A673 (cell line): ENCODE measurements around the gene FNBP1. TPM values are rescaled to one million over a fixed set of nuclear protein-coding genes. Genes with fewer than 3 reads are reported as not detected.

Experiments
- BruUV-seq: library from RNA; stranded (reverse); fragments of 400-500 nt; replicated peaks from 2 replicates; lab custom pipeline; 2021; lab: Mats Ljungman, UMichigan
- CTCF ChIA-PET: fragments of 300-600 bp; sonication (Branson Sonifier 250); formaldehyde crosslinking; loops from one replicate; lab custom pipeline; 2022; ENCODE audit warnings: antibody characterized with exemption; lab: Charles Lee
- POLR2A ChIA-PET: fragments of 300-600 bp; sonication (Branson Sonifier 250); formaldehyde crosslinking; loops from one replicate; lab custom pipeline; 2022; ENCODE audit warnings: antibody characterized with exemption; ENCODE audit not compliant: low non-redundant PET; lab: Charles Lee
- DNase-seq: peaks from one replicate; pipeline ENCODE4 v3.0.0-alpha.2; 2015; ENCODE audit warnings: low spot score
- H3K27ac ChIP-seq: fragments of 200-600 bp; sonication (generic); 2 replicates; pipeline ENCODE4 v1.5.1; 2016; ENCODE audit warnings: mixed run types, low read depth, mild to moderate bottlenecking, mixed read lengths, antibody characterized with exemption, low read length; ENCODE audit not compliant: poor library complexity, severe bottlenecking
- H3K27me3 ChIP-seq: fragments of 200-600 bp; sonication (generic); replicated peaks from 2 replicates; pipeline ENCODE4 v1.6.1; 2017; ENCODE audit warnings: mixed run types, low read depth, mild to moderate bottlenecking, mixed read lengths, antibody characterized with exemption, low read length; ENCODE audit not compliant: insufficient read depth, poor library complexity
- H3K36me3 ChIP-seq: fragments of 200-600 bp; sonication (generic); 2 replicates; pipeline ENCODE4 v1.6.1; 2016; ENCODE audit warnings: mixed run types, mild to moderate bottlenecking, mixed read lengths, antibody characterized with exemption, low read length; ENCODE audit not compliant: insufficient read depth, poor library complexity, severe bottlenecking
- H3K4me1 ChIP-seq: fragments of 200-600 bp; sonication (generic); 2 replicates; pipeline ENCODE4 v1.6.1; 2017; ENCODE audit warnings: mixed run types, mild to moderate bottlenecking, mixed read lengths, antibody characterized with exemption, low read length; ENCODE audit not compliant: insufficient read depth, poor library complexity, severe bottlenecking
- H3K4me3 ChIP-seq: fragments of 200-600 bp; sonication (generic); 2 replicates; pipeline ENCODE4 v1.5.1; 2016; ENCODE audit warnings: low read depth, mixed run types, mild to moderate bottlenecking, mixed read lengths, low read length; ENCODE audit not compliant: poor library complexity, severe bottlenecking
- H3K9me3 ChIP-seq: fragments of 200-600 bp; sonication (generic); 2 replicates; pipeline ENCODE4 v1.6.1; 2016; ENCODE audit warnings: mixed run types, low read depth, mild to moderate bottlenecking, mixed read lengths, antibody characterized with exemption, low read length; ENCODE audit not compliant: poor library complexity, severe bottlenecking
- EZH2 ChIP-seq: fragments of 200-600 bp; sonication (generic); IDR thresholded peaks from 2 replicates; pipeline ENCODE4 v1.6.1; 2017; ENCODE audit warnings: borderline replicate concordance, low read depth, mild to moderate bottlenecking, mixed read lengths, antibody characterized with exemption, low read length; ENCODE audit not compliant: poor library complexity, severe bottlenecking
- intact Hi-C: fragments of 100-400 bp; cut with micrococcal nuclease; formaldehyde crosslinking; loops from one replicate; pipeline ENCODE4 v1.10.0; 2022; ENCODE audit not compliant: unreplicated experiment
- total RNA-seq: library from RNA; stranded (reverse); gene quantifications from 2 replicates; pipeline ENCODE4 v1.2.3, GENCODE V29; 2021
- TF ChIP-seq, protein P1 (sequence below): fragments of 300-800, 200-600 bp; sonication (generic); conservative IDR thresholded peaks from 2 replicates; pipeline ENCODE4 v1.5.1; 2017; ENCODE audit warnings: low read depth, mild to moderate bottlenecking, antibody characterized with exemption, low read length, moderate library complexity, mixed read lengths

FNBP1 gene
- total RNA-seq, 1 experiment from 2014 or later = 200 TPM

DNA sequence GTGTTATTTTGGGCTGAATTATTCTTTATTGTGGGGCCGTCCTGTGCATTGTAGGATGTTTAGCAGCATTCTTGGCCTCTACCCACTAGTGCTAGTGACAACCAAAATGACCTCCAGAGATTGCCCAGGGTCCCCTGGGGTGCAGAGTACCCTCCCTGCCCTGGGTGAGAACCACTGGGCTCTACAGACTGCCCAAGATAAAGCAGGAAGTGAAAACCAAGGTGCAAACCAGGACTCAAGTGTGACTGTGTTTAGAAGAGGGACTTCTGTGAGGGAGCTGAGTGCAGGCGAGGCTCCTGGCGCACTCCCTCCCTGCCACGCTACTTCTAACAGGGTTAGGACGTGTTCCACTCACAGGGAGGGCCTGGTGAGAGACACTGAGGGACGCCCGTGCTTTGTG lies 166.2 kb downstream of the FNBP1 start:
- no peak for DNase-seq
- Histone ChIP-seq H3K27me3 (no peaks in the 10 kb centered on the region), H3K27ac (no peak overlapping the region), H3K4me1 (peaks cover 19% of the 10 kb centered on the region), H3K36me3 (peaks cover 8% of the 10 kb centered on the region), H3K9me3 (no peaks in the 10 kb centered on the region), H3K4me3 (no peak overlapping the region)
- ChIA-PET CTCF (no interaction called here), POLR2A (no interaction called here)
- TF ChIP-seq EZH2 = no peak
- intact Hi-C loops = no loop called here
- BruUV-seq = no TSS peak

DNA sequence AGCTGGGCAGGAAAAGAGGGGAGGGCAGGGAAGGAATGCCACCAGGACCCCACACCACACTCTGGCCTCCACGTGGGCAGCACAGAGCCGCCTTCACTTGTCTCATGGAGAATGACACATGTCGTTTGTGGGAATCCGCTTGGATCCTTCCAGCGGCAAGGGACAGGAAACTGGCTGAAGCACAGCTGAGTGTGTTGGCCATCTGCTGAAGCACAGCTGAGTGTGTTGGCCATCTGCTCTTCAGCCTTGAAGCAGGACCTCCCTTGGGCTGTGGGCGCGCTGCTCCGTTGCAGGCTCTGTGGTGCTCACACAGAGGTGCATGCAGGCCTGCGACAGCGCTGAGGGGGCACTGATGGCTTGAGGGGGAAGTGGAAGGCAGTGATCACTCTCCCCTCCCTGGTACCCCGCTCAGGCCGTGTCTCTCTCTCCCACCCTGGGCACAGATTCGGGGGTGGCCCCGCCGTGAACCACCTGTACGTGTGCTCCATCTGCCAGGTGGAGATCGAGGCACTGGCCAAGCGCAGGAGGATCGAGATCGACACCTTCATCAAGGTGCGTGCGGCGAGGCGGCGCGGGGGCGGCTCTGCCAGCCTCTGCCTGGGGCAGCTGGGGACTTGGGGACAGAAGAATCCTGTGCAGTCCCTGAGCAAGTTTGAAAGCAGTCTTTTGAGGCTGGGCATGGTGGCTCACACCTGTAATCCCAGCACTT lies 167.1 kb downstream of the FNBP1 start:
- ChIA-PET CTCF (interaction anchor here (0.5 kb wide), 1 partner anchor 51 kb away, joined by 4 read pairs; no protein-coding TSS in a partner anchor), POLR2A (no interaction called here)
- H3K27ac ChIP-seq = no peak overlapping the region
- H3K4me3 ChIP-seq = no peak overlapping the region
- no peaks in the 10 kb centered on the region for H3K9me3 ChIP-seq
- no peaks in the 10 kb centered on the region for H3K27me3 ChIP-seq
- DNase-seq = no peak
- no peak for TF ChIP-seq EZH2
- TF ChIP-seq, protein P1, sequence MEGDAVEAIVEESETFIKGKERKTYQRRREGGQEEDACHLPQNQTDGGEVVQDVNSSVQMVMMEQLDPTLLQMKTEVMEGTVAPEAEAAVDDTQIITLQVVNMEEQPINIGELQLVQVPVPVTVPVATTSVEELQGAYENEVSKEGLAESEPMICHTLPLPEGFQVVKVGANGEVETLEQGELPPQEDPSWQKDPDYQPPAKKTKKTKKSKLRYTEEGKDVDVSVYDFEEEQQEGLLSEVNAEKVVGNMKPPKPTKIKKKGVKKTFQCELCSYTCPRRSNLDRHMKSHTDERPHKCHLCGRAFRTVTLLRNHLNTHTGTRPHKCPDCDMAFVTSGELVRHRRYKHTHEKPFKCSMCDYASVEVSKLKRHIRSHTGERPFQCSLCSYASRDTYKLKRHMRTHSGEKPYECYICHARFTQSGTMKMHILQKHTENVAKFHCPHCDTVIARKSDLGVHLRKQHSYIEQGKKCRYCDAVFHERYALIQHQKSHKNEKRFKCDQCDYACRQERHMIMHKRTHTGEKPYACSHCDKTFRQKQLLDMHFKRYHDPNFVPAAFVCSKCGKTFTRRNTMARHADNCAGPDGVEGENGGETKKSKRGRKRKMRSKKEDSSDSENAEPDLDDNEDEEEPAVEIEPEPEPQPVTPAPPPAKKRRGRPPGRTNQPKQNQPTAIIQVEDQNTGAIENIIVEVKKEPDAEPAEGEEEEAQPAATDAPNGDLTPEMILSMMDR = no peak
- intact Hi-C loops = no loop called here
- H3K4me1 ChIP-seq = peaks cover 9% of the 10 kb centered on the region
- H3K36me3 ChIP-seq = peaks cover 8% of the 10 kb centered on the region
- BruUV-seq = no TSS peak

GRCh38 chr9:129875181-129875611 lies 167.8 kb downstream of the FNBP1 start:
- no peak overlapping the region for H3K4me3 ChIP-seq
- no peak for TF ChIP-seq EZH2
- TF ChIP-seq, protein P1 = peak; percentile 31
- intact Hi-C loops = no loop called here
- ChIA-PET CTCF (interaction anchor here (0.5 to 0.6 kb wide), 2 partner anchors 52 to 1288 kb away, joined by 3 to 4 read pairs; no protein-coding TSS in a partner anchor), POLR2A (no interaction called here)
- no peaks in the 10 kb centered on the region for H3K27me3 ChIP-seq
- H3K27ac ChIP-seq = no peak overlapping the region
- DNase-seq = no peak
- BruUV-seq = no TSS peak
- no peaks in the 10 kb centered on the region for H3K9me3 ChIP-seq
- H3K36me3 ChIP-seq = peaks cover 4% of the 10 kb centered on the region
- H3K4me1 ChIP-seq = peaks cover 2% of the 10 kb centered on the region
